GM06990 (cell line): ENCODE results near the gene GNG4.
"Not testable (repeated sequence)": the region's sequence is repeated elsewhere in the genome, so short reads cannot be mapped to it uniquely, and the experiment has no call there.

ENCODE experiments used
- DNase-seq: peaks from one replicate; pipeline ENCODE4 v3.0.0-alpha.2; 2011; ENCODE audit not compliant: insufficient read length; ENCODE audit errors: extremely low read depth
- H3K27me3 ChIP-seq: replicated peaks from 2 replicates; pipeline ENCODE4 v1.6.0; 2011; ENCODE audit warnings: low read length; ENCODE audit not compliant: control insufficient read depth, insufficient read depth
- H3K36me3 ChIP-seq: 2 replicates; pipeline ENCODE4 v1.5.1; 2011; ENCODE audit warnings: low read length; ENCODE audit not compliant: control insufficient read depth, insufficient read depth
- H3K4me3 ChIP-seq: replicated peaks from 2 replicates; pipeline ENCODE4 v1.5.1; 2011; ENCODE audit warnings: low read depth, mild to moderate bottlenecking, control low read depth, low read length
- CTCF ChIP-seq: IDR thresholded peaks from 2 replicates; pipeline ENCODE4 v1.5.1; 2011; ENCODE audit warnings: low read length, control low read depth, mild to moderate bottlenecking, inconsistent platforms; ENCODE audit not compliant: insufficient read depth, poor library complexity, severe bottlenecking

GNG4 gene

DNA sequence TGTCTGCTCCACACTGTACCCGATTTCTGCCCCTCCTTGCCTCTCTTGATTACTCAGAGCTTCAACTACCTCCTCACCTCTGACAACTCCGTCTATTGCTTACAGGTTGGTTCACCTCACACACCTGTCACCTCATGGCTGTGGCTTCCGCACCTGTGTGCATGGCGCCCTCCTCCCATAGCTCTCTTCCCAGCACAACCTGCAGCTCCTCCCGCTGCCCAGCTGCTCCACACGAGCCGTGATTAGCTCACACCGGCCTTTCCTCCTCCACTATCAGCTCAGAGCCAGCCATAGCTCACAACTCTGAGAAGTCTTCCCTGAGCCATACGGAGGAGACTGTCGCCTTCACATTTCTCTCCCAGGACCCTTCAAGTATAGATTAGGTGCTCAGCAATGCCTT lies 67.5 kb downstream of the GNG4 start:
- H3K36me3 ChIP-seq = no peaks in the 10 kb centered on the region
- H3K27me3 ChIP-seq = no peaks in the 10 kb centered on the region; the same call in none of the 2 replicates
- DNase-seq = no peak

GRCh38 chr1:235579891-235580290 lies 69.7 kb downstream of the GNG4 start:
- TF ChIP-seq CTCF = no peak

More for the DNA sequence above, 67.5 kb downstream of the GNG4 start:
- no peak overlapping the region for H3K4me3 ChIP-seq
- no peak for TF ChIP-seq CTCF

DNA sequence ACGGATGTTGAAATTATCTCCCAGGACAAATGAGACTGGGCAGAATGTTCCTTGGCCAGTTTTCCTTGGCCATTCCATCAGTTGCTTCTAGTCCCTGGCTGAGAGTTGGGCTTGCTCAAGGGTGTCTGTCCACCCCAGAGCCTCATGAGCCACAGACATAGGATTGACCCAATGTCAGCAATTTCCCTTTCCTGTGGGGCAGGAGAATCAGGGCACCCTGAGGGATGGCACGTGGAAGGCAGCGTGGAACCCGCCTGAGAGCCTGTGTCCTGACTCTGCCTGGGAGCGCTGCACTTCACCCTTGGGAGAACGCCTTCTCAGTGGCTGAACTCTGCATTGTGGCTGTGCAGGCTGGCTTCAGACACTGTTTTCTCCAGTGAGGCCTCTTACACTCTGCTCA lies 74.0 kb downstream of the GNG4 start:
- Histone ChIP-seq H3K36me3 (no peaks in the 10 kb centered on the region), H3K4me3 (no peak overlapping the region), H3K27me3 (no peaks in the 10 kb centered on the region)
- no peak for DNase-seq
- TF ChIP-seq CTCF = no peak

More at GRCh38 chr1:235579891-235580290, 69.7 kb downstream of the GNG4 start:
- H3K27me3 ChIP-seq = no peaks in the 10 kb centered on the region; the same call in none of the 2 replicates
- H3K4me3 ChIP-seq = no peak overlapping the region
- no peaks in the 10 kb centered on the region for H3K36me3 ChIP-seq
- DNase-seq = no peak

DNA sequence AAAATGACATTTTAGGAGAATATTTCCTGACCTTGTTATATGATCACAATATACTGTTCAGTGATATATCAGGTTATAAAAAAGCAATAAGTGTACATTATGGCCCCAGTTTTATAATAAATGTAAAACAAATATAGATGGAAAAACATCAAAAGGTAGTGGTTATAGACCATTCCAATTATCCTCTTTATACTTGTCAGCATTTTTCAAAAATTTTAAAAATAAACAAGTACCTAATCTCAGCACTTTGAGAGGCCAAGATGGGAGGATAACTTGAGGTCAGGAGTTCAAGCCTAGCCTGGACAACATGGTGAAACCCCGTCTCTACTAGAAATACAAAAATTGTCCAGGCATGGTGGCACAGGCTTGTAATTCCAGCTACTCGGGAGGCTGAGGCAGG lies 75.7 kb downstream of the GNG4 start:
- TF ChIP-seq CTCF = no peak
- Histone ChIP-seq H3K36me3 (no peaks in the 10 kb centered on the region), H3K27me3 (no peaks in the 10 kb centered on the region), H3K4me3 (no peak overlapping the region)
- no peak for DNase-seq

DNA sequence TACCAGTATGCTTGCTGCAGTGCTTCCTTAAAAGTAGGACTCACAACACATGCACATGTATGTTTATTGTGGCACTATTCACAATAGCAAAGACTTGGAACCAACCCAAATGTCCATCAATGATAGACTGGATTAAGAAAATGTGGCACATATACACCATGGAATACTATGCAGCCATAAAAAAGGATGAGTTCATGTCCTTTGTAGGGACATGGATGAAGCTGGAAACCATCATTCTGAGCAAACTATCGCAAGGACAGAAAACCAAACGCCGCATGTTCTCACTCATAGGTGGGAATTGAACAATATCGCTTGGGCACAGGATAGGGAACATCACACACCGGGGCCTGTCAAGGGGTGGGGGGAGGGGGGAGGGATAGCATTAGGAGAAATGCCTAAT lies 76.6 kb downstream of the GNG4 start:
- not testable (repeated sequence) for H3K27me3 ChIP-seq, H3K36me3 ChIP-seq

DNA sequence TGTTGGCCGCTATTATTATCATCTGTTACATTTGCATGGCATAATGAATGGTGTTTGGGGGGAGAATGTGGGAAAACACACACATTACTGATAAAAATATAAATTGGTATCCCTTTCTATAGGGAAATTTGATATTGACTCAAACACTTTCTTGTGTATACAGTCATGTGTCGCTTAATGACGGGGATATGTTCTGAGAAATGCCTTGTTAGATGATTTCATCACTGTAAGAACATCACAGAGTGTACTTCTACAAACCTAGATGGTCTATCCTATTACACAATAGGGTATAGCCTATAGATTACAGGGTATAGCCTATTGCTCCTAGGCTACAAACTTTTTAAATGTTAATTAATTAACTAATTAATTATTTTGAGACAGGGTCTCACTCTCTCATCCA lies 78.1 kb downstream of the GNG4 start:
- DNase-seq = no peak
- Histone ChIP-seq H3K36me3 (no peaks in the 10 kb centered on the region), H3K27me3 (no peaks in the 10 kb centered on the region), H3K4me3 (no peak overlapping the region)
- no peak for TF ChIP-seq CTCF

More for the DNA sequence above, 76.6 kb downstream of the GNG4 start:
- not testable (repeated sequence) for H3K4me3 ChIP-seq, DNase-seq
